Measurements from ENCODE around the gene CAMSAP3.

CAMSAP3 gene

GRCh38 chr19:7612282-7613274, 16.9 kb downstream of the CAMSAP3 start:
- DNase-seq: no peak

- DNase-seq: no peak
Measured at GRCh38 chr19:7614859-7615741, 19.4 kb downstream of the CAMSAP3 start.

GRCh38 chr19:7617172-7617571, 21.5 kb downstream of the CAMSAP3 start:
- DNase-seq: no peak

- DNase-seq: no peak
Measured at GRCh38 chr19:7617735-7618134, 22.1 kb downstream of the CAMSAP3 start.

GRCh38 chr19:7618348-7618747, 22.7 kb downstream of the CAMSAP3 start:
- no peak for DNase-seq

- no peak for DNase-seq
Measured at GRCh38 chr19:7618771-7619510, 23.3 kb downstream of the CAMSAP3 start.

GRCh38 chr19:7619671-7620441, 24.2 kb downstream of the CAMSAP3 start:
- DNase-seq: no peak

- DNase-seq: no peak
Measured at GRCh38 chr19:7620442-7621412, 25.1 kb downstream of the CAMSAP3 start.

GRCh38 chr19:7622933-7623685, 27.4 kb downstream of the CAMSAP3 start:
- no peak for DNase-seq

GRCh38 chr19:7623725-7624603, 28.3 kb downstream of the CAMSAP3 start:
- no peak for DNase-seq

- no peak for DNase-seq
Measured at GRCh38 chr19:7624810-7625209, 29.1 kb downstream of the CAMSAP3 start.

- no peak for DNase-seq
Measured at GRCh38 chr19:7625763-7626372, 30.2 kb downstream of the CAMSAP3 start.

- no peak for DNase-seq
Measured at GRCh38 chr19:7627166-7627565, 31.5 kb downstream of the CAMSAP3 start.

GRCh38 chr19:7628589-7629311, 33.1 kb downstream of the CAMSAP3 start:
- DNase-seq: no peak

- peak; percentile 99 for DNase-seq
Measured at GRCh38 chr19:7629347-7630054, 33.8 kb downstream of the CAMSAP3 start, which contains the start of the genes PET100 and XAB2. Gene PET100, plus strand, starts transcription at chr19:7629793. Its CDS starts 41 bp downstream, at chr19:7629834. Gene XAB2, minus strand, starts transcription at chr19:7629545. Its CDS starts 18 bp downstream, at chr19:7629527.

- no peak for DNase-seq
Measured at GRCh38 chr19:7631577-7631976, 35.9 kb downstream of the CAMSAP3 start.
